Neural crest cell (in vitro differentiated cells): Measurements from ENCODE around the gene MZB1. TPM values are rescaled to one million over a fixed set of nuclear protein-coding genes. Genes with fewer than 3 reads are reported as not detected.

Experiments used
- DNase-seq: peaks from one replicate; pipeline ENCODE4 v3.0.0; 2021; ENCODE audit warnings: low read depth, mixed read lengths, low spot score
- H3K27ac Mint-ChIP-seq: one replicate; pipeline ENCODE4 v1.8.0; 2021; ENCODE audit warnings: mild to moderate bottlenecking, mixed read lengths; ENCODE audit not compliant: unreplicated experiment
- H3K27me3 Mint-ChIP-seq: 2 replicates; pipeline ENCODE4 v1.8.0; 2021; ENCODE audit warnings: low read depth, mild to moderate bottlenecking, mixed read lengths
- H3K36me3 Mint-ChIP-seq: 2 replicates; pipeline ENCODE4 v1.8.0; 2021; ENCODE audit warnings: low read depth, mild to moderate bottlenecking, mixed read lengths
- H3K4me1 Mint-ChIP-seq: 2 replicates; pipeline ENCODE4 v1.8.0; 2021; ENCODE audit warnings: mixed read lengths
- H3K4me3 Mint-ChIP-seq: one replicate; pipeline ENCODE4 v1.8.0; 2021; ENCODE audit warnings: mild to moderate bottlenecking, mixed read lengths
- H3K9me3 Mint-ChIP-seq: 2 replicates; pipeline ENCODE4 v1.8.0; 2021; ENCODE audit warnings: mixed read lengths
- total RNA-seq: library from RNA; stranded (reverse); gene quantifications from 2 replicates; pipeline ENCODE4 v1.2.1, GENCODE V29; 2021
- TF ChIP-seq, protein P1 (sequence below): fragments of 200-600 bp; sonication (generic); conservative IDR thresholded peaks from 2 replicates; pipeline ENCODE4 v1.5.0; 2021; ENCODE audit warnings: antibody characterized with exemption, mild to moderate bottlenecking

Gene MZB1
- total RNA-seq, 1 donor from 2014 or later = 0.30 TPM

DNA sequence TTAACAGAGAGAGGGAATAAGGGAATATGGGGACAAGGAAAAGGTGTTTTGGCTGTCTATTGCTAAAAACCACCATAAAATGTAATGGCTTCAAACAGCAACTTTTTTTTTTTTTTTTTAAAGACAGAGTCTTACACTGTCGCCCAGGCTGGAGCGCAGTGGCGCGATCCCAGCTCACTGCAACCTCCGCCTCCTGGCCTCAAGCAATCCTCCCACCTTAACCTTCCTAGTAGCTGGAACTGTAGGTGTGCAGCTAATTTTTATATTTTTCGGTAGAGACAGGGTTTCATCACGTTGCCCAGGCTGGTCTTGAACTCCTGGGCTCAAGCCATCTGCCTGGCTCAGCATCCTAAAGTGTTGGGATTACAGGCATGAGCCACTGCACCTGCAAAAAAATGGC lies 18.5 kb upstream of the MZB1 start:
- H3K9me3 Mint-ChIP-seq = no peaks in the 10 kb centered on the region
- H3K27me3 Mint-ChIP-seq = no peaks in the 10 kb centered on the region
- H3K4me3 Mint-ChIP-seq = no peak overlapping the region
- no peak overlapping the region for H3K27ac Mint-ChIP-seq
- TF ChIP-seq, protein P1, sequence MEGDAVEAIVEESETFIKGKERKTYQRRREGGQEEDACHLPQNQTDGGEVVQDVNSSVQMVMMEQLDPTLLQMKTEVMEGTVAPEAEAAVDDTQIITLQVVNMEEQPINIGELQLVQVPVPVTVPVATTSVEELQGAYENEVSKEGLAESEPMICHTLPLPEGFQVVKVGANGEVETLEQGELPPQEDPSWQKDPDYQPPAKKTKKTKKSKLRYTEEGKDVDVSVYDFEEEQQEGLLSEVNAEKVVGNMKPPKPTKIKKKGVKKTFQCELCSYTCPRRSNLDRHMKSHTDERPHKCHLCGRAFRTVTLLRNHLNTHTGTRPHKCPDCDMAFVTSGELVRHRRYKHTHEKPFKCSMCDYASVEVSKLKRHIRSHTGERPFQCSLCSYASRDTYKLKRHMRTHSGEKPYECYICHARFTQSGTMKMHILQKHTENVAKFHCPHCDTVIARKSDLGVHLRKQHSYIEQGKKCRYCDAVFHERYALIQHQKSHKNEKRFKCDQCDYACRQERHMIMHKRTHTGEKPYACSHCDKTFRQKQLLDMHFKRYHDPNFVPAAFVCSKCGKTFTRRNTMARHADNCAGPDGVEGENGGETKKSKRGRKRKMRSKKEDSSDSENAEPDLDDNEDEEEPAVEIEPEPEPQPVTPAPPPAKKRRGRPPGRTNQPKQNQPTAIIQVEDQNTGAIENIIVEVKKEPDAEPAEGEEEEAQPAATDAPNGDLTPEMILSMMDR = no peak
- H3K36me3 Mint-ChIP-seq = no peaks in the 10 kb centered on the region
- no peak for DNase-seq
- H3K4me1 Mint-ChIP-seq = peaks cover 15% of the 10 kb centered on the region

DNA sequence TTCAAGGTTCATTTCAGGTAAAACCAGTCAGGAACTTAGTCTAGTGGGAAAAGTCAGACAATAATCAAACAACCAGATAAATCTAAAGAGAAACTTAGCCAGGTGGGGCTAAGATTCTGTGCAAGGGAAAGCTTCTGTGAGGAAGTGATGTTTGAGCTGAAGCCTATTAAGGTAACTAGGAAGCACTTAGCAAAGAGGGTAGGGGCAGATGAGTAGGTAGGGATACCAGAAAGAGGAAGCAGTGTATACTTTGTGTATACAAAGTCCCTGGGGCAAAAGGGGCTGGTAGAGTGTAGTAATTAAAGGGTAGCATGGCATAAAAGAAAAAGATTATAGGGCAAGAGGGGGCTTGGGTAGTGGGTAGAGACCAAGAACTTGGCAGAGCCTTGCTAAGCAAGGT lies 17.8 kb upstream of the MZB1 start:
- Mint-ChIP-seq H3K27ac (no peak overlapping the region), H3K4me3 (no peak overlapping the region), H3K4me1 (peaks cover 21% of the 10 kb centered on the region)

DNA sequence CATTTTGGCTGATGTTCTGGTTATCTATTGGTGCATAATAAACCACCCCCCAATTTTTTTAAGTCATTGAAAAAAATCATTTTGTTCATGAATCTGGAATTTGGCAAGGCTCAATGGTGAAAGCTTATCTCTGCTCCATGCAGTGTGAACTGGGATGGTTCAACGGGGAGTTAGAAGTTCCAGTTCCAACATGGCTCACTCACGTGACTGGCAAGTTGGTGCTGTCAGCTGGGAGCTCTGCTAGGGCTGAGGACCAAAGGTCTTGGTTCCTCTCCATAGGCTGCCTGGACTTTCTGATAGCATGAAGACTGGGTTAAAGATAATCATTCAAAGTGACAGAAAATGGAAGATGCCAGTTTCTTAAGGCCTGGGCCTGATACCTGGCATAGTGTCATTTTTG lies 17.2 kb upstream of the MZB1 start:
- no peak for DNase-seq
- H3K4me3 Mint-ChIP-seq = peak overlapping the region; percentile 21
- H3K4me1 Mint-ChIP-seq = peaks cover 23% of the 10 kb centered on the region
- H3K27ac Mint-ChIP-seq = no peak overlapping the region
- H3K9me3 Mint-ChIP-seq = no peaks in the 10 kb centered on the region
- TF ChIP-seq, protein P1 = no peak
- H3K36me3 Mint-ChIP-seq = no peaks in the 10 kb centered on the region
- H3K27me3 Mint-ChIP-seq = no peaks in the 10 kb centered on the region

More for the DNA sequence above, 17.8 kb upstream of the MZB1 start:
- DNase-seq = no peak
- TF ChIP-seq, protein P1 = no peak
- Mint-ChIP-seq H3K36me3 (no peaks in the 10 kb centered on the region), H3K27me3 (no peaks in the 10 kb centered on the region), H3K9me3 (no peaks in the 10 kb centered on the region)

DNA sequence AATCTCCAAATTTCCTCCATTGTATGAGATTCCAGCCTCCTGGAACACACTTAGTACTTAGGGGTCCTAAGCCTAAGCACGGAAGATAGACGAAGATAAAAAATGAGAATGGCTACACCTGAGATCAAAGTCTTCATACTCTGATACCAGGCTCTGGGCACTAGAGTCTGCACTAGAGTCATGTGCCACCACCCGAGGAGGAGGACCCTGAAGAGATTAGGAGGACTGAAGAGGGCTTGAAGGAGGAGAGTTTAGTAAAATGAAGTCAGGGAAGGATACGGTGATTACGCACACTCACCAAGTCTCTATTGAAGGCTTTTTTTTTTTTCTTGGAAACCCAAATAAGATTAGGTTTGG lies 14.7 kb upstream of the MZB1 start:
- H3K4me3 Mint-ChIP-seq = peak overlapping the region; percentile 95
- H3K27ac Mint-ChIP-seq = peak overlapping the region; percentile 100
- no peaks in the 10 kb centered on the region for H3K9me3 Mint-ChIP-seq
- no peaks in the 10 kb centered on the region for H3K36me3 Mint-ChIP-seq
- TF ChIP-seq, protein P1 = no peak
- H3K27me3 Mint-ChIP-seq = no peaks in the 10 kb centered on the region
- H3K4me1 Mint-ChIP-seq = peaks cover 23% of the 10 kb centered on the region
- DNase-seq = no peak

DNA sequence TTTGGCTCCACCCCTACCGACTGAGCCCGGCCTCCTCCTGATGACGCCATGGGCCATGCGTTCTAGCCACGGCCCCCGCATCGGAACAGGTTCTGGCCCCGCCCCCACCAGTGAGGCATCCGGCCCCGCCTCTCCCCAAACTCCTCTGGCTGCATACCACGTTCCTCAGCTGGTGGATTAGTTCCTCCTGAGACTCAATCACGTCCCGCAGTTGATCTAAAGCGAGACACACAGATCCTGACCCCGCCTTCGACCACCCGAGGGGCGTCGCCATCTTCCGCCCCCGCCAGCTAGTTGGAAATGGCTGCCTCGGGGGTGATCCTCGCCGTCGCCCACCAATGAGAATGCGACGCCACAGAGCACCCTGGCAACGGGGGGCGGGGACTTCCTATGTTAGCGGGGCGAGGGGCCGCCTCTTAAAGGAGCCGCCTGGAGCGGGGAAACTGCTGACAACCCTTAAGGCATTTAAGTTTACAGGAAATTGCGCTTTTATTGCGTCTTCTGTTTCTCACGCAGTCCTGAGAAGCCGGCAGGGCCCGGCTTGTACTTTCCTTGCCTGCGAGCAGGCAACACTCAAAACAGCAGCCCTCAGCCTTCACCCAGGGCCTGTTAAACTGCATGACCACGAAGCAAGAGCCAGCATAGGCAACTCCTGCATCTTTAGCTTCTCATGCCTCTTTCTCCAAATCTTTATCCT lies 14.2 kb upstream of the MZB1 start, which contains the start of gene SPATA24:
TSS of gene SPATA24 (minus strand) at position 303 of the 697 bp plus-strand sequence. CDS start at position 274, 29 bp downstream.
- peak; percentile 96 for DNase-seq
- Mint-ChIP-seq H3K4me1 (peaks cover 23% of the 10 kb centered on the region), H3K4me3 (peak within 1 kb of the TSS; percentile 95), H3K27ac (peak within 1 kb of the TSS; percentile 100), H3K27me3 (no peaks in the 10 kb centered on the region), H3K36me3 (no peaks in the 10 kb centered on the region), H3K9me3 (no peaks in the 10 kb centered on the region)
- TF ChIP-seq, protein P1 = no peak
